Prostate gland (tissue), 2 donors: ENCODE data around the gene ZCCHC8. TPM values are rescaled to one million over a fixed set of nuclear protein-coding genes. Genes with fewer than 3 reads are reported as not detected.
"Not testable (repeated sequence)": the region's sequence is repeated elsewhere in the genome, so short reads cannot be mapped to it uniquely, and the experiment has no call there.

Source experiments
- DNase-seq: peaks from one replicate; pipeline ENCODE4 v3.0.0-alpha.2; 2019; ENCODE audit warnings: low spot score
- H3K27ac ChIP-seq, 2 donors: fragments of 200-600 bp; sonication (generic); 2 replicates each; pipeline ENCODE4 v1.5.1; 2017 to 2019
- H3K27me3 ChIP-seq: fragments of 200-600 bp; sonication (generic); replicated peaks from 2 replicates; pipeline ENCODE4 v1.5.1; 2019; ENCODE audit not compliant: insufficient read depth
- H3K36me3 ChIP-seq, 2 donors: fragments of 200-600 bp; sonication (generic); 1 replicate in 1 of 2; 2 replicates in 1 of 2; pipeline versions ENCODE4 v1.5.1 to v1.8.1; 2017 to 2019
- H3K4me1 ChIP-seq: fragments of 200-600 bp; sonication (generic); replicated peaks from 2 replicates; pipeline ENCODE4 v1.5.1; 2019
- H3K4me3 ChIP-seq, 2 donors: fragments of 200-600 bp; sonication (generic); 2 replicates each; pipeline ENCODE4 v1.5.1; 2017 to 2019
- H3K9me3 ChIP-seq: fragments of 200-600 bp; sonication (generic); 2 replicates; pipeline ENCODE4 v1.5.1; 2017
- POLR2A ChIP-seq: fragments of 450-650 bp; IDR thresholded peaks from one replicate; pipeline ENCODE4 v1.6.1; 2016; ENCODE audit warnings: antibody characterized with exemption, mild to moderate bottlenecking
- POLR2AphosphoS5 ChIP-seq: sonication (generic); formaldehyde crosslinking; IDR thresholded peaks from one replicate; pipeline ENCODE4 v1.6.1; 2017; ENCODE audit warnings: antibody characterized with exemption
- WGBS: methylation state at CpG from one replicate; pipeline ENCODE4 v1.1.5; 2018; 5-methylcytosine and 5-hydroxymethylcytosine counted together
- intact Hi-C: fragments of 100-400 bp; cut with DNase I; formaldehyde crosslinking; loops from one replicate; pipeline ENCODE4 v1.14.2; 2022
- total RNA-seq, 2 donors: library from RNA; depleted of rRNA; stranded (reverse); fragments of >200 nt; gene quantifications; one replicate each; pipeline ENCODE4 v1.1.0, GENCODE V29; 2016
- TF ChIP-seq, protein P1 (sequence below), 4 experiments: fragments of 200-600 bp in 2 of 4; fragments of 450-650 bp in 2 of 4; sonication (generic) in 2 of 4; IDR thresholded peaks; 1 replicate in 3 of 4; 2 replicates in 1 of 4; pipeline ENCODE4 v1.5.1; 2016 to 2019; ENCODE audit warnings: antibody characterized with exemption in 4 of 4, mild to moderate bottlenecking in 2 of 4, moderate library complexity in 2 of 4

The ZCCHC8 gene
- total RNA-seq, 2 donors from 2014 or later = 17.3 to 20.1 TPM

GRCh38 chr12:122495258-122495657, 5.5 kb downstream of the ZCCHC8 start:
- peaks cover 0 to 11% of the 10 kb centered on the region in 2 donors for H3K36me3 ChIP-seq
- no peak for DNase-seq
- 80% methylated on average over 7 of the region's 7 CpGs for WGBS
- intact Hi-C loops = no loop called here
- no peaks in the 10 kb centered on the region for H3K9me3 ChIP-seq
- H3K27me3 ChIP-seq = no peaks in the 10 kb centered on the region
- TF ChIP-seq POLR2AphosphoS5 = no peak
- no peak overlapping the region for H3K27ac ChIP-seq
- no peaks in the 10 kb centered on the region for H3K4me1 ChIP-seq
- H3K4me3 ChIP-seq = no peak overlapping the region

GRCh38 chr12:122493222-122493621, 7.5 kb downstream of the ZCCHC8 start:
- H3K9me3 ChIP-seq, intact Hi-C loops, H3K27ac ChIP-seq, H3K4me1 ChIP-seq, H3K4me3 ChIP-seq, H3K27me3 ChIP-seq, DNase-seq: not testable (repeated sequence)
- H3K36me3 ChIP-seq = peaks cover 0 to 14% of the 10 kb centered on the region in 2 donors
- WGBS = 81% methylated on average over 6 of the region's 6 CpGs

DNA sequence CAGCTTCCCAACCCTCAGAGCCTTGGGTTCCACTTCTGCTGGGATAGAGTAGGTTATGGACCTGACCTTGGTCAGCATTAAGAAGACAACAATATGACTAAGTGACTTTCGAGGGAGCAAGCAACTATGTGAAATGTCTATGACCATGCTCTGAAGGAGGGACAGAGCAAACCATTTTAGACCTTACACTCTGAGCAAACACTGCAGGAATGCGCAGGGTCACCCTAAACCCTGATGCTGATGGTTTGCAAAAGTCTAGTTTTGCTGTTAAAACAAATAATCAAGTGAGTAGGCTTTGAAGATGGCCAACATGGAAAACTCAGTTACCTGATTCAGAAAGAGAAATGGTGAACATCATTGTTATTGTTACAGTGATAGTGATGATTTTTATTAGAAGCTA, 8.7 kb downstream of the ZCCHC8 start:
- Histone ChIP-seq H3K4me3 (no peak overlapping the region), H3K27me3 (no peaks in the 10 kb centered on the region), H3K36me3 (peaks cover 0 to 15% of the 10 kb centered on the region in 2 donors), H3K4me1 (no peaks in the 10 kb centered on the region), H3K9me3 (no peaks in the 10 kb centered on the region), H3K27ac (no peak overlapping the region)
- intact Hi-C loops = no loop called here
- no peak for DNase-seq
- TF ChIP-seq POLR2A = no peak
- TF ChIP-seq POLR2AphosphoS5 = no peak
- TF ChIP-seq, protein P1, sequence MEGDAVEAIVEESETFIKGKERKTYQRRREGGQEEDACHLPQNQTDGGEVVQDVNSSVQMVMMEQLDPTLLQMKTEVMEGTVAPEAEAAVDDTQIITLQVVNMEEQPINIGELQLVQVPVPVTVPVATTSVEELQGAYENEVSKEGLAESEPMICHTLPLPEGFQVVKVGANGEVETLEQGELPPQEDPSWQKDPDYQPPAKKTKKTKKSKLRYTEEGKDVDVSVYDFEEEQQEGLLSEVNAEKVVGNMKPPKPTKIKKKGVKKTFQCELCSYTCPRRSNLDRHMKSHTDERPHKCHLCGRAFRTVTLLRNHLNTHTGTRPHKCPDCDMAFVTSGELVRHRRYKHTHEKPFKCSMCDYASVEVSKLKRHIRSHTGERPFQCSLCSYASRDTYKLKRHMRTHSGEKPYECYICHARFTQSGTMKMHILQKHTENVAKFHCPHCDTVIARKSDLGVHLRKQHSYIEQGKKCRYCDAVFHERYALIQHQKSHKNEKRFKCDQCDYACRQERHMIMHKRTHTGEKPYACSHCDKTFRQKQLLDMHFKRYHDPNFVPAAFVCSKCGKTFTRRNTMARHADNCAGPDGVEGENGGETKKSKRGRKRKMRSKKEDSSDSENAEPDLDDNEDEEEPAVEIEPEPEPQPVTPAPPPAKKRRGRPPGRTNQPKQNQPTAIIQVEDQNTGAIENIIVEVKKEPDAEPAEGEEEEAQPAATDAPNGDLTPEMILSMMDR (IDR thresholded peaks at IDR 0.05) = no peak
- WGBS = 97% methylated on average over 2 of the region's 2 CpGs

DNA sequence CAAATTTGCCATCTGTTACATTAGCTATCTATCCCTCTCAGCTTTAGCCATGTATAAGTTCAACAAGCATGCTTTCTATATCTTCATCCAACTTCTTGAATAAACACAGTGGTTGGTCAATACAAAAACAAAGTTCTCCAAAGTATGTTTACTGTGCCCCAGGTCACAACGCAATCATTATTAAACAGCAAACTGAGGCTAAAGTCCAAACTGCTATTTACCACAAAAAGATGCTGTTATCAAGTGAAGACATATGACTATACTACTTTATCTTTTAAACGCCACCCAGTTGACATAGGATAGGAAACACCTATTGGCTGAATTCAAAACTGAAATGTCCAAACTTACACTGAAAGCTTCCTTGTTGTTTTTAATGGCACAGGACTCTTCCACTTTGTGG, 11.7 kb downstream of the ZCCHC8 start:
- Histone ChIP-seq H3K27me3 (no peaks in the 10 kb centered on the region), H3K36me3 (peaks cover 0 to 15% of the 10 kb centered on the region in 2 donors), H3K27ac (no peak overlapping the region), H3K9me3 (no peaks in the 10 kb centered on the region), H3K4me1 (no peaks in the 10 kb centered on the region), H3K4me3 (no peak overlapping the region)
- DNase-seq = no peak
- TF ChIP-seq POLR2A = no peak
- no peak for TF ChIP-seq POLR2AphosphoS5
- TF ChIP-seq, protein P1 (IDR thresholded peaks at IDR 0.05) = no peak
- 89% methylated on average over 2 of the region's 2 CpGs for WGBS
- intact Hi-C loops = no loop called here

DNA sequence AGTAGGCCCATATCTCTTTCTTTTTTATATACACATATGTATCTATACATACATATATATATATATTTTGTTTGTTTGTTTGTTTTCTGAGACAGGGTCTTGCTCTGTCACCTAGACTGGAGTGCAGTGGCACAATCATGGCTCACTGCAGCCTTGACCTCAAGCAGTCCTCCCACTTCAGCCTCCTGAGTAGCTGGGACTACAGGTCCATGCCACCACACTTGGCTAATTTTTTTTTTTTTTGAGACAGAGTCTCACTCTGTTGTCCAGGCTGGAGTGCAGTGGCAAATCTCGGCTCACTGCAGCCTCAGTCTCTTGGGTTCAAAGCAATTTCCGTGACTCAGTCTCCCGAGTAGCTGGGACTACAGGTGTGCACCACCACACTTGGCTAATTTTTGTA, 12.9 kb downstream of the ZCCHC8 start:
- H3K4me1 ChIP-seq, H3K9me3 ChIP-seq, H3K27ac ChIP-seq, intact Hi-C loops, H3K4me3 ChIP-seq, DNase-seq, H3K27me3 ChIP-seq: not testable (repeated sequence)
- WGBS = 100% methylated on average over 3 of the region's 3 CpGs
- H3K36me3 ChIP-seq = peaks cover 0 to 15% of the 10 kb centered on the region in 2 donors

GRCh38 chr12:122486805-122487426, 13.8 kb downstream of the ZCCHC8 start:
- intact Hi-C loops = no loop called here
- Histone ChIP-seq H3K4me1 (no peaks in the 10 kb centered on the region), H3K36me3 (peaks cover 0 to 10% of the 10 kb centered on the region in 2 donors), H3K9me3 (no peaks in the 10 kb centered on the region), H3K27ac (no peak overlapping the region), H3K4me3 (no peak overlapping the region), H3K27me3 (no peaks in the 10 kb centered on the region)
- TF ChIP-seq, protein P1 (IDR thresholded peaks at IDR 0.05) = no peak
- no peak for TF ChIP-seq POLR2AphosphoS5
- no peak for TF ChIP-seq POLR2A
- WGBS = 94% methylated on average over 7 of the region's 7 CpGs
- DNase-seq = no peak

DNA sequence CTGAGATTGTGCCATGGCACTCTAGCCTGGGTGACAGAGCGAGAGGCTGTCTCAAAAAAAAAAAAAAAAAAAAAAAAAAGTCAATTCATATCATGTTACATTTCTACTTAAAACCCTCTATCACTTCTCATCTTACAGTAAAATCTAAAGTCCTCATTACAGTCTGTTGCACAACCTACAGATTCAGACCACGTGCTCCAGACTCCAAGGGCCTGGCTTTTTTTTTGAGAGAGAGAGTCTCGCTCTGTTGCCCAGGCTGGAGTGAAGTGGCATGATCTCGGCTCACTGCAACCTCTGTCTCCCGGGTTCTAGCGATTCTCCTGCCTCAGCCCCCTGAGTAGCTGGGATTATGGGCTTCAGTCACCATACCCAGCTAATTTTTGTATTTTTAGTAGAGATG, 14.4 kb downstream of the ZCCHC8 start:
- DNase-seq, intact Hi-C loops, H3K27me3 ChIP-seq, H3K36me3 ChIP-seq, H3K27ac ChIP-seq, H3K4me3 ChIP-seq, H3K9me3 ChIP-seq, H3K4me1 ChIP-seq: not testable (repeated sequence)
- WGBS = 94% methylated on average over 6 of the region's 6 CpGs

DNA sequence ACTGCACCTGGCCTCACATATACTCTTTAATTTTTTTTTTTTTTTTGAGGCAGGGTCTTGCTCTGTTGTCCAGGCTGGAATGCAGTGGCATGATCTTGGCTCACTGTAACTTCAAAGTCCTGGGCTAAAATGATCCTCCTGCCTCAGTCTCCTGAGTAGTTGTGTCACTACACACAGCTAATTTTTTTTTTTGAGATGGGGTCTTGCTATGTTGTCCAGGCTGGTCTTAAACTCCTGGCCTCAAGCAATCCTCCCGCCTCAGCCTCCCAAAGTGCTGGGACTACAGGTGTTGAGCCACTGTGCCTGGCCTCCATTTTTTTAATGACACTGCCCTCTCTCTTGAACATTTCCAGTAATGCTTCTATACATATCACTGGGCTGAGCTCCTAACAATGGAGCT, 16.3 kb downstream of the ZCCHC8 start:
- H3K4me1 ChIP-seq, H3K27me3 ChIP-seq, H3K27ac ChIP-seq, intact Hi-C loops, H3K9me3 ChIP-seq, DNase-seq, H3K4me3 ChIP-seq, H3K36me3 ChIP-seq: not testable (repeated sequence)
- 88% methylated on average over 1 of the region's 1 CpG for WGBS
